Measurements from ENCODE around the gene TANK.

The TANK gene

GRCh38 chr2:161133366-161133765, 26.9 kb upstream of the TANK start:
- DNase-seq (ENCODE audit: low spot score), result no peak

GRCh38 chr2:161134547-161135518, 25.4 kb upstream of the TANK start:
- DNase-seq (ENCODE audit: low spot score), result no peak

DNA sequence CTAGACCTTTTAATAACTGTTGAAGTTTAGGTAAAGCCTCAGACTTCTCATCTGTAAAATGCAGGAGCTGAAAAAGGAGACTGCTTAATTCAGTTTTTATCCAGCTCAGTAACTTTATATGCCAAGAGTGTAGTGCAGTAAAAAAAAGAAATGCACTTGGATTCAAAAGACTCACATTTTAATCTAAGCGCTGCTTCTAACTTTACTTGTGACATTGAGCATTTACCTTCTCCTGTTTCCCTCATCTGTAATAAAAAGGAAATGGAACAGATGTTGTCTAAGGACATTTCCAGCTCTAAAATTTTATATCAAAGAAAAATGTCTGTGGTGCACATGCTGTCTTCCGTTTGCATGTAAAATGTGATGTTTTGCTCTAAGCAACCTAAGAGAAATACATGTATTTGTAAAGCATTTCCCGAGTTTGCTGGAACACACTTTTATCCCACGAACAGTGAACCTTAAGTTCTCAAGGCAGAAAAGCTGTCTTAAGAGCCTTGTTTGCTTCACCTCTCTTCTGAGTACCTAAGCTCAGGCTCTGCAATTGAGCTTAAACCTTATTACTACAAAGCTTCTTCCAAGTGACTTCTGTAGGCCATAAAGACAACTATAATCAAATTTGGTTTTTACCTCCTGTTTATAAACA, 24.2 kb upstream of the TANK start:
- DNase-seq (ENCODE audit: low spot score), result no peak

DNA sequence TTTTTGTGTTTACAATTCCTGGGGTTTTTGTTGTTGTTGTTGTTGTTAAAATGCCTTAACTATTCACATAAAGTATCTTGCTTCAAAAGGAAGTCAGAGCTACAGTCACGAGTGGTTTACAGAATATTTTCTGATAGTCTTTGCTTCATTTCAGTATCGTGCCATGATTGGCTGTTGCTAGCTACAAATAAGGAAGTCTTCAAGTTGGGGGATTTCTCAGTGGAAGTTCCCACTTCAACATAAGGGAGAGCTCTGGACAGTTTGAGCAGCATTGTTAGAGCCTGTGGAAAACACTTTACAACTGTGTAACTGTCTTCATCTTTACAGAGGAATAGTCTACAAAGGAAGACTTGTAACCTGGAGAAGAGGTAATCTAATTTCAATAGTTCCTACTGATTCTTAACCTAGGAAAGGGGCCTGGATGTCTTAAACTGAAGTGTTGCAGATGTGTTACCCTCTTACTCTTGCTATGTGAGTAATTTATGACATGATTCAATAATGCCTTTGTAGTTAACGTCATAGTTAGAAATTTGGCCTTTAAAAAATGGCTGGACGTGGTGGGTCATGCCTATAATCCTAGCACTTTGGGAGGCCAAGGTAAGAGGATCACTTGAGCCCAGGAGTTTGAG, 23.4 kb upstream of the TANK start:
- DNase-seq (ENCODE audit: low spot score), result no peak

- DNase-seq (ENCODE audit: low spot score), result no peak
These were observed 21.8 kb upstream of the TANK start for GRCh38 chr2:161138429-161138828.

- DNase-seq (ENCODE audit: low spot score), result no peak
These were observed 20.9 kb upstream of the TANK start for GRCh38 chr2:161139098-161139987.

DNA sequence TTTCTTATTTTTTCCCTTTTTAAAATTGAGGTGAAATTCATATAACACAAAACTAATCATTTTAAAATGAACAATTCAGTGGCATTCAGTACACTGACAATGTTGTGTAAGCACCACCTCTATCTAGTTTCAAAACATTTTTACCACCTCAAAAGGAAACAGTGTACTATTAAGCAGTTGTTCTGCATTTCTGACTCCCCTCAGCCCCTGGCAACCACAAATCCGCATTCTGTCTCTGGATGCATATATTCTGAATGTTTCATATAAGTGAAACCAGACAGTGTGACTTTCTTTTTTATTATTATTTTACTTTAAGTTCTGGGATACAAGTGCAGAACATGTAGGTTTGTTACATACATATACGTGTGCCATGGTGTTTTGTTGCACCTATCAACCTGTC, 19.2 kb upstream of the TANK start:
- no peak for DNase-seq (ENCODE audit: low spot score)

DNA sequence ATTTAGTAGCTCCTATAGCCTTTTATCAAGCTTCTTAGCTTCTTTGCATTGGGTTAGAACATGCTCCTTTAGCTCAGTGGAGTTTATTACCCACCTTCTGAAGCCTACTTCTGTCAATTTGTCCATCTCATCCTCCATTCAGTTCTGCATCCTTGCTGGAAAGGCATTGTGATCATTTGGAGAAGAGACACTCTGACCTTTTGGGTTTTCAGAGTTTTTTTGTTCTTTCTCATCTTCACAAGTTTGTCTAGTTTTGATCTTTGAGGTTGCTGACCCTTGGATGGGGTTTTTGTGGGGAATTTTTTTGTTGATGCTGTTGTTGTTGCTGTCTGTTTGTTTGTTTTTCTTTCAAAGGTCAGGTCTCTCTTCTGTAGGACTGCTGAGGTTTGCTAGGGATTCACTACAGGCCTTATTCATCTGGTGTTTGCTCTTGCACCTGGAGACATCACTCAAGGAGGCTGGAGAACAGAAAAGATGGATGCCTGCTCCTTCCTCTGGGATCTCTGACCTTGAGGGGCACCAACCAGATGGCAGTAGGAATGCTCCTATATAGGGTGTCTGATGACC, 13.9 kb upstream of the TANK start:
- DNase-seq (ENCODE audit: low spot score), result no peak

GRCh38 chr2:161146996-161147395, 13.2 kb upstream of the TANK start:
- DNase-seq (ENCODE audit: low spot score), result no peak

DNA sequence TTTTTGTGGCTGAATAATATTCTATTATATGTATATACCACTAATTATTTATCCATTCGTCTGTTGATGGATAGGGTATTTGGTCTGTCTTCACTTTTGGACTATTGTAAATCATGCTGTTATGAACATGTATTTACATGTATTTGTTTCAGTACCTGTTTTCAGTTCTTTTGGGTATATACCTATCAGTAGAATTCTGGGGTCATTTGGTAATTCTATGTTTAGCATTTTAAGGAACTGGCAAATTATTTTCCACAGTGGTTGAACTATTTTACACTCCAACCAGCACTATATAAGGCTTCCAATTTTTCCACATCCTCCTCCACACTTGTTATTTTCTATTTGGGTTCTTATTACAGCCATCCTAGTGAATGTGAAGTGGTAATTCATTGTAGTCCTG, 12.4 kb upstream of the TANK start:
- no peak for DNase-seq (ENCODE audit: low spot score)

DNA sequence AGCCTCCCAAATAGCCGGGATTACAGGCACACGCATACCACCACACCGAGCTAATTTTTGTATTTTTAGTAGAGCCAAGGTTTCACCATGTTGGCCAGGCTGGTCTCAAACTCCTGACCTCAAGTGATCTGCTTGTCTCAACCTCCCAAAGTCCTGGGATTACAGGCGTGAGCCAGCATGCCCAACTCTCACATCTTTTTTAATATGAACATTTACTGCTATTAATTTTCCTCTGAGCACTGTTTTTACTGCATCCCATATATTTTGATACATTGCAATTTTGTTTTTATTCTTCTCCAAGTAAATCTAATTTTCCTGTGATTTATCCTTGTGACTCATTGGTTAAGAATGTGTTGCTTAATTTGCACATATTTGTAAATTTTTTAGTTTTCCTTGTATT, 9.5 kb upstream of the TANK start:
- no peak for DNase-seq (ENCODE audit: low spot score)

DNA sequence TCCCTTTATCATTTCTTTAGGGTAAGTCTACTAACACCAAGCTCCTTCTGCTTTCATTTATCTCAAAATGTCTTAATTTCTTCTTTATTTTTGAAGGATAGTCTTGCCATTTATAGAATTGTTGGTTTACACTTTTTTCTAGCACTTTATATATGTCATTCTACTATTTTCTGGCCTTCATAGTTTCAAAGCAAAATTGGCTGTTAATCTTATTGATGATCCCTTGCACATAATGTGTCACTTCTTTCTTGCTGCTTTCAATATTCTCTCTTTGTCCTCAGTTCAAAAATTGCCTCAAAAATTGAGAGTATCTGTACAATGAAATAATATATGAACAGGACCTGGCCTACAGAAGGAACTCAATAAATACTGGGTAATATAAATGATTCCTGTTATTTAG, 7.9 kb upstream of the TANK start:
- no peak for DNase-seq (ENCODE audit: low spot score)

DNA sequence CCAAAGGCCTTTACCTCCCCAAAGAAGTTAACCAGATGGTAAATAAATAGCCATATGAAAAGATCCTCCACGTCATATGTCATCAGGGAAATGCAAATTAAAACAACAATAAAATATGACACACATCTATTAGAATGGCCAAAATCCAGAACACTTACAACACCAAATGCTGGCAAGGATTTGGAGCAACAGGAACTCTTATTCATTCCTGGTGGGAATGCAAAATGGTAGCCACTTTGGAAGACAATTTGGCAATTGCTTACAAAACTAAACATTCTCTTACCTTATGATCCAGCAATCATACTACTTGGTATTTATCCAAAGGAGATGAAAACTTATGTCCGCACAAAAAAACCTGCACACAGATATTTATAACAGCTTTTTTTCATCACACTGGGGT, 1.3 kb upstream of the TANK start:
- no peak for DNase-seq (ENCODE audit: low spot score)

DNA sequence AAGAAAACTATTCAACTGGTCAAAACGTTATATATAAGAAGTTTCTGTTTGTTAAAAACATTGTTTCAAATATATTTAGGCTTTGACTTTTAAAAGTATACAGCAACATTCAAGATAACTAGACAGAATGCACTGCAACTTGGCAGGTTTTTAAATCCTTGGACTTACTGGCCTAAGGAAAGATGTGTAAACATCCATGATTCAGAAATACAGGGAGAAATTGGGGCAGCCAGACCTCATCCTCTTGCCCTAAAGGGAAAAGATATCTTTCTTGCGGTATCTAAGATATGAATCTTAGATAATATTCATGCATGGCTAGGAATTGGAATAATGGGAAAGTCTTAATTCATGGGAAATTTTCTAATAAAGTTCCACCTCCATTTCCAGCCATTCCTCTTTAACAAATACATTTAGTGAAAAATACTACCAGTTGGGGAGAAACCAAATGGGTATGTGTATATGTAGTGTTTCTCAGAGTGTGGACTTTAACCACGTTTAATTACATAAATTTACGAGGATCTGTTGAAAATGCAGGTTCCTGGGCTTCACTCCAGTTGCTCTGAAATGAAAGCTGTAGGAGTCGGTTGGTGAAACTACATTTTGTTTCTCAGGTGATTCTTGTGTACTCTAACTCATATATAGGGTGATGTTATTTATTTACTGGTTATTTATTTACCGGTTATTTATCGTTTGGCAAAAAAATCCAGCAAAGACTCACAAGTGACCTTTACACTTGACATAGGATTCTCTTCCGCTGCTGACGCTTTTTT, 587 bp upstream of the TANK start:
- DNase-seq (ENCODE audit: low spot score), result no peak

DNA sequence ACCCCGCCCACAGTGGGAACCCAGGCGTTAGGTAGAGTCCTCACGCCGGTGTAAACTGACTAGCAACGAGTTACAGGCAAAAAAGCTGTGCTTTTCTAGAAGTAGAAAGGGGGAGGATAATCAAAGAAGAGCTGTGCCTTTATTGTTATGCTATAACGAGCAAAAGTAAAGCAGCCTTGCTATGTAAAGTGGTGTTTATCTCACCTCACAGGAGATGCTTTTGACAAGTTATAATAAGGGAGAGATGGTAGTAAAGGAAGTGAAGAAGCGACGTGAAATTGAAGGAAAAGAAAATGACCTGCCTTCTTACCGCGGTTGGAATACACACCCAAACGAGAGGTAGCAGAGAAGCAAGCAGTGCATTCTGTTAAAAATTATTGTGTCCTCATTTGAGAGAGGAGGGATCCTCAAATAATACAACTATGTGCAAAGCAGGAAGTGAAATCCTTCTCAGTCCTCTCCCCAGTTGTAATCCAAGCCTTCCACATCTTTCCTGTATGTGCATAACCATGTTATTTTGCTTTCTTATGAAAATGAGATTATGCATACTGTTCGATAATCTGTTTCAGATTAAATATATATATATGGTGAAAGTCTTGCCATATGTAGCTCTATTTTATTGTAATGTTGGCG, 962 bp downstream of the TANK start:
- DNase-seq (ENCODE audit: low spot score), result no peak

DNA sequence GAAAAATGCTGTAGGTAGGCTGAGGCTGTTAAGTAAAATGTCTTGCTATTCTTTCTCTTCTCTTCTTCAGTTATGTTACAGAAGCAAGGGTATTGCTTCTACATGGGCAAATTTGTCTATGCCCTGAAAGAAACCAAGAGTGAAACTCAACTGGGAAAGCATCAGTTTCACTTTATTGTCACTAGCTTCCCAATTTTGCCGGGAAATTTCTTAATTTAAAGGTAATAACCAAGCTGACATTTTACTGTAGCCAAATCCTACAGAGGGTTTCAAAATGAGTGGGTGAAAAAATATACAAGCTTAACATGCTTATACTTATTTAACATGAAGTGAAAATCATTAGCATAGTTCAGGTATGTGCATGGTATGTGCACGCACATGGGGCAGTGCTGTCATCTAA, 3.2 kb downstream of the TANK start:
- no peak for DNase-seq (ENCODE audit: low spot score)

DNA sequence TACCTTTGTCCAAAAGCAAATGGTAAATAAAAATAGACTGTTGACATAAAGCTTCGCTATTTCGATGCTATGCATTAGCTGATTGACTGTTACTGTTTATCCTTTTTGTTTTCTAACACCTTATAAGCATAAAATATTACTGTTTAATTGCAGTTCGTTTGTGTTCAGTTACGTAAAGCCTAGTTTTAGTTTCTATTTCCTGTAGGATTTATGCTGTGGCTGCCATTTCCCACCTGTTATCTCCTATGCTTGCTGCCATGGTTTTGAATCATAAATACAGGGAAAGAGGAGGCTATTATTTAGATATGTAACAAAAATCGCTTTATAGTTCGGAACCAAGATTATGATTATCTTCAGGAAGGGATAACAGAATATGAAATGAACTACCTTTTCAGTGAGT, 3.9 kb downstream of the TANK start:
- no peak for DNase-seq (ENCODE audit: low spot score)

DNA sequence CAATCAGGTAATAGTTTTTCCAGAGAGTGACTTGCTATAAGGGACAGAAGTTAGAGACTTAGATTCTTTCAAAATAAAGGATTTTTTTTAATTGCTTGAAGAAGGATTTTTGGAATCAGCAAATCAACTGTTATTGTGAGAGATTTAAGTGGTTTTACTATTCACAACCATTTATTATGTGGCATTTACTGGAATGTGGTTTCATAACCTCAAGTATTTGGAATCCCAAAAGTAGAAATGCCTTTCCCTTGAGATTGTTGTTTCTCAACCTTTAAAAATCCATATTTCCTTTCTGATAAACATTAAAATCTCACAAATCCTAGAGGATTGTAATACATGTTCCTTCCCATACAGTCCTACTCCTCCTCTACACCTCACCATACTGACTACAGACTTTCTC, 5.0 kb downstream of the TANK start:
- DNase-seq (ENCODE audit: low spot score), result no peak

DNA sequence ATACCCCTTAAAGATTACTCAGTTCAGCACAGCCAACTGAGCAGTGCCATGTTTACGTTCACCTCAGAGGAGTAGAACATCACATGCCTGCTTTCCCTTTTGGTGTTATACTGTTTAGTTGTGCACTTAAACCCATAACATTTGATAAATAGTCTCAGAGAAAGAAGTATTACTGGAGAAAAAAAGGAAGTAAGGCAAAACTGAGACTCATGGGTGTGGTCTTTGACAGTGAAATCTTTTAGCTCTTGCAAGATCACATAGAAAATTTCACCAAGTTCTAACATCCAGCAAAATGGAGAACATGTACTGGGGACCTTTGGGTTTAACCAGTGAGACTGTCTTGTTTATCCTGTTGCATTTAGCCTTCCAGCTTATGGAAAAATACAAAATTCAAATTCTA, 5.6 kb downstream of the TANK start:
- no peak for DNase-seq (ENCODE audit: low spot score)

Data from SK-N-DZ (cell line).